RWPE1 (cell line): ENCODE measurements around the gene GPD1.

Experiments used
- CTCF ChIA-PET: fragments of 350-600 bp; sonication (Branson Sonifier 250); formaldehyde crosslinking; extraction: SDS; loops from one replicate; lab custom pipeline; 2021; lab: Yijun Ruan, JAX
- POLR2A ChIA-PET: fragments of 400-600 bp; formaldehyde crosslinking; extraction: SDS; loops from one replicate; lab custom pipeline; 2020; ENCODE audit warnings: antibody characterized with exemption; ENCODE audit not compliant: low non-redundant PET; lab: Yijun Ruan, JAX
- DNase-seq: peaks from one replicate; pipeline ENCODE4 v3.0.0; 2012; ENCODE audit warnings: low spot score
- H3K27ac ChIP-seq: fragments of 450-650 bp; 2 replicates; pipeline ENCODE4 v1.5.1; 2017
- TF ChIP-seq, protein P1 (sequence below): fragments of 450-650 bp; conservative IDR thresholded peaks from 2 replicates; pipeline ENCODE4 v1.5.1; 2017; ENCODE audit warnings: low read depth, mild to moderate bottlenecking

The GPD1 gene

DNA sequence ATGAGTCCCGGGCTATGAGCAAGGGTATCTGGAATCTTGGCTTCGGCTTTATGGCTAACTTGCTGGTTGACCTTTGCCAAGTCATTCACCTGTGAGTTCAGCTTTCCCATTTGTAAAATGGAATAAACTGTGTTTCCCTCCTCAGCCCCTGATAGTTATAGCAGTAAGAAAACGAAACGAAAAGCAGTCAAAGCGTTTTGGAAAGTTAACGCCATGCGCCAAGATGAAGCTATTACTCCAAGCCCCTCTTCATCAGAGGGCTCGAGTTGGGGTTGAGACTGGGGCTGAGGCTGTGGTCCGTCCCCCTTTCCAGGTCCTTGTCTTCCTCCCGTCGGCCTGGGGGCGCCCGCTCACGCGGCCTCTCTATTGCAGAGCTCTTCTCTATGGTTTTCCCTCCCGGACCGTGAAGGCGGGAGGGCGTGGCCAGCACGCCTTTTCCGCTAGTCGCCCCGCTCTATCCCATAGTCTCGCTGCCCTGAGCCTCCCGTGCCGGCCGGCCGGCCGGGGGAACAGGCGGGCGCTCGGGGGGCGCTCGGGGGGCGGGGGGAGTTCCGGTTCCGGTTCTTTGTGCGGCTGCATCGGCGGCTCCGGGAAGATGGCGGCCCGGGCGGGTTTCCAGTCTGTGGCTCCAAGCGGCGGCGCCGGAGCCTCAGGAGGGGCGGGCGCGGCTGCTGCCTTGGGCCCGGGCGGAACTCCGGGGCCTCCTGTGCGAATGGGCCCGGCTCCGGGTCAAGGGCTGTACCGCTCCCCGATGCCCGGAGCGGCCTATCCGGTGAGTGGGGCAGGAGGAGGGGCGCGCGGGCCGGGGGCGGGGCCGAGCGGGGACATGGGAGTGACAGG is 18.8 kb upstream of the GPD1 start, which contains the start of gene SMARCD1:
TSS of gene SMARCD1 (plus strand) at position 568 of the 840 bp plus-strand sequence. CDS start at position 596, 28 bp downstream.
- peak; percentile 89 for DNase-seq
- H3K27ac ChIP-seq: peak within 1 kb of the TSS; percentile 97
- CTCF ChIA-PET: interaction anchor here (0.6 to 4.0 kb wide), 14 partner anchors 9 to 1746 kb away, joined by 3 to 24 read pairs (median 4); partner anchors contain the start of genes COX14 and PRPF40B
- TF ChIP-seq, protein P1, sequence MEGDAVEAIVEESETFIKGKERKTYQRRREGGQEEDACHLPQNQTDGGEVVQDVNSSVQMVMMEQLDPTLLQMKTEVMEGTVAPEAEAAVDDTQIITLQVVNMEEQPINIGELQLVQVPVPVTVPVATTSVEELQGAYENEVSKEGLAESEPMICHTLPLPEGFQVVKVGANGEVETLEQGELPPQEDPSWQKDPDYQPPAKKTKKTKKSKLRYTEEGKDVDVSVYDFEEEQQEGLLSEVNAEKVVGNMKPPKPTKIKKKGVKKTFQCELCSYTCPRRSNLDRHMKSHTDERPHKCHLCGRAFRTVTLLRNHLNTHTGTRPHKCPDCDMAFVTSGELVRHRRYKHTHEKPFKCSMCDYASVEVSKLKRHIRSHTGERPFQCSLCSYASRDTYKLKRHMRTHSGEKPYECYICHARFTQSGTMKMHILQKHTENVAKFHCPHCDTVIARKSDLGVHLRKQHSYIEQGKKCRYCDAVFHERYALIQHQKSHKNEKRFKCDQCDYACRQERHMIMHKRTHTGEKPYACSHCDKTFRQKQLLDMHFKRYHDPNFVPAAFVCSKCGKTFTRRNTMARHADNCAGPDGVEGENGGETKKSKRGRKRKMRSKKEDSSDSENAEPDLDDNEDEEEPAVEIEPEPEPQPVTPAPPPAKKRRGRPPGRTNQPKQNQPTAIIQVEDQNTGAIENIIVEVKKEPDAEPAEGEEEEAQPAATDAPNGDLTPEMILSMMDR: peak; percentile 82
- POLR2A ChIA-PET: interaction anchor here (0.6 to 1.0 kb wide), 7 partner anchors 12 to 310 kb away, joined by 3 to 5 read pairs (median 3); partner anchors contain the start of genes CERS5 and COX14

DNA sequence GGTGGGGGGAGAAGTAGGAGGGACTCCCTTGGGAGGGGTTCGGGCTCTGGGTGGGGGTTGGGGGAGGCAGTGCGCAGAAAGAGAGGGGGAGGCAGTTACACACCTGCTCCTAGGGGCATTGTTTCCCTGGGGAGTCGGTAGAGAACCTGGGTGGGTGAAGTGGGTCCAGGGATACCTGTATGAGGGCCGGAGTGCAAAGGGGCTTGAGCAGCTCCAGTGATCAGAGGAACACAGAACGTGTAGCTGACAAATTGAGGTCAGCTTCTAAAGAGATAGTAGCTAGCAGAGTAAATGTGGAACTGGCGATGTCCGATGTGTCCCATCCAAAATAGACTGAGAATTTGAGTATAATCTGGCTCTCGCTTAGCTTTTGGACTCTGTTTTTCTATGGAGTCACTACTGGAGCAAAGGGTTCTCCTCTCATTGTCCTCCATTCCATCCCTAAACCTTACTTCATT is 18.2 kb upstream of the GPD1 start:
- TF ChIP-seq, protein P1: no peak
- ChIA-PET CTCF (interaction anchor here (0.6 to 1.1 kb wide), 8 partner anchors 9 to 1745 kb away, joined by 3 to 7 read pairs (median 3); partner anchors contain the start of gene COX14), POLR2A (interaction anchor here (0.6 to 1.0 kb wide), 4 partner anchors 26 to 309 kb away, joined by 3 to 5 read pairs (median 3); partner anchors contain the start of gene COX14)
- peak overlapping the region; percentile 97 for H3K27ac ChIP-seq
- no peak for DNase-seq

DNA sequence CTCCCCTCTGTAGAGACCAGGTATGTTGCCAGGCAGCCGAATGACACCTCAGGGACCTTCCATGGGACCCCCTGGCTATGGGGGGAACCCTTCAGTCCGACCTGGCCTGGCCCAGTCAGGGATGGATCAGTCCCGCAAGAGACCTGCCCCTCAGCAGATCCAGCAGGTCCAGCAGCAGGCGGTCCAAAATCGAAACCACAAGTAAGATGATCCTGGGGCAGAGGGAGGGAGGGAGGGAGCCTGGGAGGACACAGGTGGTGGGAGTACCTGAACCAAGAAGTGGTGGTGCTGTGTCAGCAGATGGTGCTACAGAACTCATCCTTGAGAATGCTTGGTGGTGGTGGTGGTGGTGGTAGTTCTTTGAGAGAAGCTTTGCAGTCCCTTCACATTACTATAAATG is 17.7 kb upstream of the GPD1 start:
- CTCF ChIA-PET: interaction anchor here (0.6 to 0.7 kb wide), 2 partner anchors 16 to 169 kb away, joined by 3 read pairs; no protein-coding TSS in a partner anchor

DNA sequence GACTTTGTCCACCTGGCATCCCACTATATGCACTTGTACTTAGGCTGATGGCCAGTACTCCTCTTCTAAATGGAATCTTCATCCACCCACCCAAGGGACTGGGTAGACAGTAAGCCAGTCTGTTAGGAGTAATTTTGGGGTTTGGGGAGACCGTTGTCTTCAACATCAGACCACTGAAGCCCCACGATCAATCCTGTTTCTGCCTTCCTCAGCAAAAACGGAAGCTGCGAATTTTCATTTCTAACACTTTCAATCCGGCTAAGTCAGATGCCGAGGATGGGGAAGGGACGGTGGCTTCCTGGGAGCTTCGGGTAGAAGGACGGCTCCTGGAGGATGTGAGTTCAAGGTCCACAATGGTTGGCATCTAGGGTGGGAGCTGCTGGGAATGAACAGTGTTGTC is 16.7 kb upstream of the GPD1 start:
- CTCF ChIA-PET: interaction anchor here (0.6 to 1.3 kb wide), 5 partner anchors 12 to 999 kb away, joined by 3 to 4 read pairs (median 3); no protein-coding TSS in a partner anchor
- DNase-seq: no peak
- POLR2A ChIA-PET: no interaction called here
- TF ChIP-seq, protein P1: no peak
- H3K27ac ChIP-seq: peak overlapping the region; percentile 85

More for the DNA sequence above, 17.7 kb upstream of the GPD1 start:
- H3K27ac ChIP-seq: peak overlapping the region; percentile 97
- no peak for DNase-seq
- TF ChIP-seq, protein P1: no peak
- POLR2A ChIA-PET: interaction anchor here (0.9 kb wide), 1 partner anchor 309 kb away, joined by 3 read pairs; no protein-coding TSS in a partner anchor

DNA sequence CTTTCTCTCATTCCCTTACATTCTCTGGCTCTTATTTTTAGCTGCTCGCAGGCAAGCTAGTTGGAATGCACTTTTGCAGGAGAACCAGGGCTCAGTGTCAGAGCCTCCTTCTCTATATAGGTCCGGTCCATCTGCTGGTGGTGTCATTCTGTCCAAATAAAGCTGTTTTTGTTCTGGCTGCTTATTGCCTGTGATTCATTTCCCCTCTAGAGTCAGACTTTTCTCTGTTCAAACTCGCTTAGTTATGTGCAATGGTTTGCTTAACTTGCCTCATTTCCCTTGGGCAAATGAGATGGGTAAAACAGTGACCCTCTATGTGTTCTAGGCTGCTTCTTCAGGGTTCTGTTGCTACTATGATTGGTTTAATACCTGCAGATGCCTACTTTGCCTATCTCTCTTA is 15.8 kb upstream of the GPD1 start:
- POLR2A ChIA-PET: no interaction called here

More for the DNA sequence above, 15.8 kb upstream of the GPD1 start:
- peak; percentile 55 for DNase-seq
- TF ChIP-seq, protein P1: no peak
- H3K27ac ChIP-seq: peak overlapping the region; percentile 85
- CTCF ChIA-PET: interaction anchor here (0.6 to 1.3 kb wide), 8 partner anchors 9 to 107 kb away, joined by 3 to 5 read pairs (median 4); no protein-coding TSS in a partner anchor
